WERI-Rb-1 (cell line): ENCODE results near the gene ATXN7L1.

ENCODE experiments used
- DNase-seq: peaks from one replicate; pipeline ENCODE4 v3.0.0-alpha.2; 2020
- H3K27ac ChIP-seq: fragments of 250-450 bp; sonication (Bioruptor Pico); 2 replicates; pipeline ENCODE4 v1.5.1; 2020; ENCODE audit warnings: mild to moderate bottlenecking, moderate library complexity
- H3K27me3 ChIP-seq: fragments of 250-450 bp; sonication (Bioruptor Pico); 2 replicates; pipeline ENCODE4 v1.5.1; 2021; ENCODE audit warnings: mild to moderate bottlenecking, low read depth, moderate library complexity; ENCODE audit not compliant: insufficient read depth, severe bottlenecking
- H3K36me3 ChIP-seq: fragments of 250-450 bp; sonication (Bioruptor Pico); 2 replicates; pipeline ENCODE4 v1.5.1; 2020; ENCODE audit warnings: mild to moderate bottlenecking, moderate library complexity
- H3K4me3 ChIP-seq: 2 replicates; pipeline ENCODE4 v1.5.1; 2011; ENCODE audit warnings: low read depth, mild to moderate bottlenecking, control low read depth, low read length
- H3K9me3 ChIP-seq: fragments of 250-450 bp; sonication (Bioruptor Pico); 2 replicates; pipeline ENCODE4 v1.5.1; 2021; ENCODE audit warnings: mild to moderate bottlenecking, moderate library complexity; ENCODE audit not compliant: severe bottlenecking
- CTCF ChIP-seq: IDR thresholded peaks from 2 replicates; pipeline ENCODE4 v1.5.1; 2011; ENCODE audit warnings: low read depth, mild to moderate bottlenecking, control low read depth, inconsistent platforms, low read length

The ATXN7L1 gene

GRCh38 chr7:105788356-105788755, 88.0 kb downstream of the ATXN7L1 start:
- Histone ChIP-seq H3K36me3 (no peaks in the 10 kb centered on the region), H3K4me3 (no peak overlapping the region), H3K27me3 (no peaks in the 10 kb centered on the region), H3K27ac (no peak overlapping the region), H3K9me3 (no peaks in the 10 kb centered on the region)
- DNase-seq, result no peak
- no peak for TF ChIP-seq CTCF

- H3K27me3 ChIP-seq, result no peaks in the 10 kb centered on the region
- no peaks in the 10 kb centered on the region for H3K9me3 ChIP-seq
- no peak overlapping the region for H3K4me3 ChIP-seq
- TF ChIP-seq CTCF, result no peak
- DNase-seq, result no peak
- H3K27ac ChIP-seq, result no peak overlapping the region
- H3K36me3 ChIP-seq, result no peaks in the 10 kb centered on the region
Observed at GRCh38 chr7:105787793-105788192, 88.6 kb downstream of the ATXN7L1 start.

GRCh38 chr7:105786520-105787470, 89.6 kb downstream of the ATXN7L1 start:
- Histone ChIP-seq H3K36me3 (no peaks in the 10 kb centered on the region), H3K27me3 (no peaks in the 10 kb centered on the region), H3K4me3 (no peak overlapping the region), H3K9me3 (no peaks in the 10 kb centered on the region), H3K27ac (no peak overlapping the region)
- no peak for TF ChIP-seq CTCF
- DNase-seq, result no peak

- H3K36me3 ChIP-seq, result no peaks in the 10 kb centered on the region
- H3K4me3 ChIP-seq, result no peak overlapping the region
- DNase-seq, result no peak
- no peaks in the 10 kb centered on the region for H3K9me3 ChIP-seq
- no peaks in the 10 kb centered on the region for H3K27me3 ChIP-seq
- no peak overlapping the region for H3K27ac ChIP-seq
- no peak for TF ChIP-seq CTCF
Observed at GRCh38 chr7:105782391-105783042, 93.9 kb downstream of the ATXN7L1 start.

GRCh38 chr7:105779856-105780780, 96.3 kb downstream of the ATXN7L1 start:
- no peaks in the 10 kb centered on the region for H3K9me3 ChIP-seq
- no peak overlapping the region for H3K4me3 ChIP-seq
- no peaks in the 10 kb centered on the region for H3K27me3 ChIP-seq
- H3K36me3 ChIP-seq, result no peaks in the 10 kb centered on the region
- DNase-seq, result peak; percentile 78
- 0 out of 2 replicates have a peak overlapping the region, but pooled peaks have one; percentile 6 for H3K27ac ChIP-seq
- no peak for TF ChIP-seq CTCF
